ENCODE measurements around the gene UBA1.

DNA sequence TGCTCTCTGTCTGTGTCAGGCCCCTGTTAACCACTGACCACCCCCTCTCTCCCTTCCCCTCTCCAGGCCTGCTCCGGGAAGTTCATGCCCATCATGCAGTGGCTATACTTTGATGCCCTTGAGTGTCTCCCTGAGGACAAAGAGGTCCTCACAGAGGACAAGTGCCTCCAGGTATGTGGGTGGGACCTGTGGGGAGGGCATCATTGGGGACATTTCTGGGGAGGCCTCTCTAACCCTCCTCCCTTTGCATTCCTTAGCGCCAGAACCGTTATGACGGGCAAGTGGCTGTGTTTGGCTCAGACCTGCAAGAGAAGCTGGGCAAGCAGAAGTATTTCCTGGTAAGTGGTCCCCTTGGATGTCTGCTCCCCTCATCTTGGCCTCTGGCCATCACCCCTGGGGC lies 9.2 kb downstream of the UBA1 start:
- TF ChIP-seq, protein P1, sequence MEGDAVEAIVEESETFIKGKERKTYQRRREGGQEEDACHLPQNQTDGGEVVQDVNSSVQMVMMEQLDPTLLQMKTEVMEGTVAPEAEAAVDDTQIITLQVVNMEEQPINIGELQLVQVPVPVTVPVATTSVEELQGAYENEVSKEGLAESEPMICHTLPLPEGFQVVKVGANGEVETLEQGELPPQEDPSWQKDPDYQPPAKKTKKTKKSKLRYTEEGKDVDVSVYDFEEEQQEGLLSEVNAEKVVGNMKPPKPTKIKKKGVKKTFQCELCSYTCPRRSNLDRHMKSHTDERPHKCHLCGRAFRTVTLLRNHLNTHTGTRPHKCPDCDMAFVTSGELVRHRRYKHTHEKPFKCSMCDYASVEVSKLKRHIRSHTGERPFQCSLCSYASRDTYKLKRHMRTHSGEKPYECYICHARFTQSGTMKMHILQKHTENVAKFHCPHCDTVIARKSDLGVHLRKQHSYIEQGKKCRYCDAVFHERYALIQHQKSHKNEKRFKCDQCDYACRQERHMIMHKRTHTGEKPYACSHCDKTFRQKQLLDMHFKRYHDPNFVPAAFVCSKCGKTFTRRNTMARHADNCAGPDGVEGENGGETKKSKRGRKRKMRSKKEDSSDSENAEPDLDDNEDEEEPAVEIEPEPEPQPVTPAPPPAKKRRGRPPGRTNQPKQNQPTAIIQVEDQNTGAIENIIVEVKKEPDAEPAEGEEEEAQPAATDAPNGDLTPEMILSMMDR (IDR thresholded peaks at IDR 0.05), result no peak
- no peak for TF ChIP-seq POLR2A (IDR thresholded peaks at IDR 0.05)

Measured in vagina (tissue), 2 donors.